Measurements from ENCODE around the gene CTNNAL1.
"Not testable (repeated sequence)": the region's sequence is repeated elsewhere in the genome, so short reads cannot be mapped to it uniquely, and the experiment has no call there.

The CTNNAL1 gene

DNA sequence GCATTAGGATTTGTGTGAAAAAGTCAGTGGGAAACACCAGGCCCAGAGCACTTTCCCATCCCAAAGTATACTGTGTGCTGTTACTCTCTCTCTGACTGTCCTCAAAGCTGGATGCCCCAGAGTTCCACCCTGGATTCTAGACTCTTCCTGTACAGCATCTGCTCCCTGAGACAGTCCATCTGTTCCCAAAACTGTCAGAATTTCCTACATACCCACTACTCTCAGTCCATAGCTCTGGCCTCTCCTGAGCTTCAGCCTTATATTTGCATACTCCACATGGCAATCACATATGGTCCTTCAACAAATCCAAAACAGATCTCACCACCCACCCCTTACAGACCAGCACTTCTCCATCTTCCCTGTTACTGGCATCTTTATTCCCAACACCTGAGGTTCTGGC lies 88.8 kb downstream of the CTNNAL1 start:
- DNase-seq, result peak; percentile 82 to 93

DNA sequence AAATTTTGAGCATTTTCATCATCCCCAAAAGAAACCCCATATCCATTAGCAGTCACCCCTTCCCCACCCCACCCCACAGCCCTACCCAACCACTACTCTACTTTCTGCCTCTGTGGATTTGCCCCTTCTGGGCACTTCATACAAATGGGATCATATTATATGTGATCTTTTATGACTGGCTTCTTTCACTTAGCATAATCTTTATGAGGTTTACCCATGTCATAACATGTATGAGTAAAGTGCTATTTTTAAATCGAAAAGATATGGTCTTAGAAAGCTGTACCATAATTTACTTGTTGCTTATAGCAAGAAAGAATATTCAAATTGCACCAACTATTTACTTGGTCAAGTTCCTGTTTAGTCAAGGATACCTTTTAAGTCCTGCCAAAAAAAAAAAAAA lies 92.1 kb downstream of the CTNNAL1 start:
- no peak for DNase-seq

DNA sequence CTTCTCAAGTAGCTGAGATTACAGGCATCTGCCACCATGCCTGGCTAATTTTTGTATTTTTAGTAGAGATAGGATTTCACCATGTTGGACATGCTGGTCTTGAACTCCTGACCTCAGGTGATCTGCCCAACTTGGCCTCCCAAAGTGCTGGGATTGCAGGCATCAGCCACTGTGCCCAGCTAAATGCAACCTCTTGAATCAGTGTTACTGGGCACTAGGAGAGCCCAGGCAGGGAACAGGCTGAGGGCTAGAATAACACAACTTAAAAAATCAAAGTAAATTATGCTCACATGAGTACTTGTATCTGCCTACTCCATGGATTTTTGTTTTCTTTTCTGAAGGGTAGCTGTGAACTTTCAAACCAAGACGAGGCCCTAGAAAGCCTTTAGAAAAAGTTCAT lies 92.9 kb downstream of the CTNNAL1 start:
- not testable (repeated sequence) for DNase-seq

DNA sequence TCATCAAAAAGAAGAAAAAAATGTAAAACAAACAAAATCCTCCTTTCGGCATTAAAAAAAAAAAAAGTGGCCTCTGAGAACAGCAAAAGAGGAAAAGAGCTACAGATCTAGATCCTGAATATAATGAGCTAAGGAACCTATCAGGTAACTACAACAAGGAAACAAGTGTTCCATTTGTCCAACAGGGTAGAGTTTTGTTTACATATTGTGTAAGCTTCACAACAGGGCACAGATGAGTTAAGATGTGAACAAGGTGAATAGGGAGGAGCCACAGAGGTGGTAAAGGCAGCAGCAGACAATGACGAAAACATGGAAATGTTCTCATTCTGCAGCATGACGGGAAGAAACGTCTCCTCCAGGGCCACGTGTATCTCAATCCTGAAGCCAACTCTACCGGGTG lies 93.8 kb downstream of the CTNNAL1 start:
- DNase-seq, result no peak

DNA sequence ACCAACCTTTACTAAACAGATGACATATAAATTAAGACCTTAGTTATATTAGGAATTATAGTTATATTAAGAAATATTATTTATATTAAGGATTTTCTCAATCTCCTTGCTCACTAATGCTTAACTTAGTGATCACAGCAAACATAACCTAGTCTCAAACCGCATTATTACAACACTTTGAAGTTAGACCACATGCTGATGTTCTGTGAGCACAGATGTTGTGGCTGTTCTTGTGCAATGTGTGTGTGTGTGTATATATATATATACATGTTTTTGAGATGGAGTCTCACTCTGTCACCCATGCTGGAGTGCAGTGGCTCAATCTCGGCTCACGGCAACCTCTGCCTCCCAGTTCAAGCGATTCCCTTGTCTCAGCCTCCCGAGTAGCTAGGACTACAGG lies 99.9 kb downstream of the CTNNAL1 start:
- no peak for DNase-seq

DNA sequence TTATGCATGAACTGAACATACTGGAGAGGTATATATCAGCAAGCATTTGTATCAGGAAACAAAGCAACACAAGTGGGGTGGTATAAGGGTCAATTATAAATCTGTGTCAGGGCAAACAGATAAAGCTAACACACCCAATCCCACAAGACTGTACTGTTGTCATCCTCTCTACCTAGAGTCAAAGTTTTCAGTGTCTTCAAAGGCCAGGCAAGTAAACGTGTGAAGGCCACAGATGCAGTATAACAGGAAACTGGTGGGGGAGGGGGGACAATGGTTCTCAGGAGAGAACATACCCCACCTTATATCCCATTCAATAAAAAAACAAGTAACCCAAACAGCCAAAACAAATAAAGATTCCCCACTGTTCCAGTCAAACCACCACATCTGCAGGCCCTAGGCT lies 101.5 kb downstream of the CTNNAL1 start:
- DNase-seq, result no peak

DNA sequence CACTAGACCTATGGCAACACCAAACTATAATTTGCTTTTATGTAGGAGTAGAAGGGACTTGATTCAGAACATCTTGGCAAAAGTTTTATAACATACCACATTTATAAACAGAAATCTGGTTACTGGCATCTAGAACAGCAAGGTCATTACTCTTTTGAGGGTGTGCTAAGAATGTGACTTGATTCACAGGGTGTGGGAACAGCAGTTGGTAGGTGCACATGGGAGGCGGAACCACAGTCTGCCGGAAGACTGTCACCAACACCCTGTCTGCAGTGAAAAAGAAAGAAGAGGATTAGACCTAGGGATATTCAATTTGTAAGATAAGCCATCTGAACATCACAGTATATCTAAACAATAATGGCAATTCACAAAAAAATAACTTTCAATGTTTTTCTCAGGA lies 102.4 kb downstream of the CTNNAL1 start:
- no peak for DNase-seq

DNA sequence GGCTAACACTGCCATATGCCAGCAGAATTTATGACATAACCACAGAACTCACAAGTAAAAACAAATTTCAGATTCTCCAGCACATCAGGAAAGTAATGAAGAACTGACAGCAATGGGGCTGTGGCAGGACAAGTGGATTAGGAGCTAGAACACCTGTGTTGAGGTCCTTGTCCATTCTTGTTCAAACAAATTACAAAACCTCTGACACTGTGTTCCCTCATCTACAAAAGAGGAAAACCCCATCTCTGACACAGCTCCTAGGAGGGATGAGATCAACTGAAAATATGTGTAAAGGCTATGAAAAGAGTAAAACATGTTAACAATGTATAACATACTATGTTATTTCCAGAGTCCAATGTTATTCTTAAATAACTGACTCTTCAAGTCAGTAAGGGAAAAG lies 102.9 kb downstream of the CTNNAL1 start:
- DNase-seq, result no peak

DNA sequence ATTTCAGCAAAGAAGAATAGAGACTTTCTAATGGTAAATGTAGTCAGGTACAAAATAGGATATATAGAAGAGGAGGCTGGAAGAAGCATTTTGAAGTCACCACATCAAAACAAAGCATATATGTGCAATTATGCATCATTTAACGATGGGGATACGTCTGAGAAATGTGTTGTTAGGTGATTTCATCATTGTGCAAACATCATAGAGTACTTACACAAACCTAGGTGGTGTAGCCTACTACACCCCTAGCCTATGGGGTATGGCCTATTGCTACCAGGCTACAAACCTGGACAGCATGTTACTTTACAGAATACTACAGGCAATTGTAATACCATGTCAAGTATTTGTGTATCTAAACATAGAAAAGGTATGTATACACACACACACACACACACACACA lies 107.8 kb downstream of the CTNNAL1 start:
- DNase-seq, result no peak

DNA sequence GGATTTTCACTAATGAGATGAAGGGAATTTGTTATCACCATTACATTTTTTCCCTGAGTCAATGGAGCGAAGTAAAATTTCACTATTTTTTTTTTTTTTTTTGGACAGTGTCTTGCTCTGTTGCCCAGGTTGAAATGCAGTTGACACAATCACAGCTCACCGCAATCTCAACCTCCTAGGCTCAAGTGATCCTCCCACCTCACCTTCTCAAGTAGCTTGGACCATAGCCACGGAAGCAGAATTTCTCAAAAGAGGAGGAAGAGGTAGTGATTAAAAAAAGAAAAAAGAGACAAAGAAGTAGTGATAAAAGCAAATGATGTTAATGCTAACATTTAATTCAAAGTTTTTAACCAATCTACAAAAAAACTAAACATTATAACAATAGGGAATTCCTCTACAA lies 109.1 kb downstream of the CTNNAL1 start:
- no peak for DNase-seq

DNA sequence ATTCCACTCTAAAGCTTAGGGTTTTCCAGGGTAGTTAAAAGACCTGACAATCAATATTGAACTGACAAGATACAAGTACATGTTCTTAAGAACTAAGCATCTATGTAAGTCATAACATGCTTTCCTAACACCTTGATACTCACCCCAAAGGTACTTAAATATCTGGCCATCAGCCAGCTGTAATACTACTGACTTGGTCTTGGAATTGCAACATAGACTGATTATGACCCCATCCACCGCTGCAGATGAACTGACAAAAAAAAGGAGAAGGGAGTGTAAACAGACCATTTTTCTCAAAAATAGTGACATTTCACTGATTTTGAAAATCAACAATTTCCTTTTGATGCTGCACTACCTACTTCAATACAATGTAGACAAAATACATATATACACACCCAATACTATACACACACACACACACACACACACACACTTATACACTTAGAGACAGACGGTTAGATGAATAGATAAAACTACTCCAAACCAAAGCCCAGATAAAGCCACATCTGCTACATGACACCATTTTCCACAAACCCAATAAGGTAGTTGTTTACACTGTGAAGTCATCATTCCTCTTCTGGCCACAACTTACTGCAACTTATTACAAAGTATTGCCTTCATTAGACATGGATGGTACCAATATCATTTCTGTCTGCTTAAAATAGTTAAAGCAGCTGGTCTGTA lies 109.7 kb downstream of the CTNNAL1 start:
- DNase-seq, result peak in 1 of 2 experiments; percentile 40

DNA sequence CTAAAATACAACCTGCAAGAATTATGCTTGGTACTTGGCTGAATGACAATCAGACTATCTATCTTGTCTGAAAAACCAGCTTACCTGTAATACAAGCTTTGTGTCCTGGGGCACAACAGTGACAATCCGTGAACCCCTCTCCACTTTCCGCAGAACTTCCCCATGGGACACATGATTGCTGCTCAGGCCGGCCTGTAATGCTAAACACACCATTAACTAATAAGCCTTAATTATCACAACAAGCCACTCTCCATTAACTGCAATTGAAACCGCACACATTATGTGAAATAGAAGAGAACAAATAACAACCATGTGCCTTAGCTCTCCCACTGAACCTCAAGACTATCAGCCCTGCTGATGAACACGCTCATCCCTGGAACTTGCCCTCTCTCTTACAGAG lies 113.1 kb downstream of the CTNNAL1 start:
- no peak for DNase-seq

DNA sequence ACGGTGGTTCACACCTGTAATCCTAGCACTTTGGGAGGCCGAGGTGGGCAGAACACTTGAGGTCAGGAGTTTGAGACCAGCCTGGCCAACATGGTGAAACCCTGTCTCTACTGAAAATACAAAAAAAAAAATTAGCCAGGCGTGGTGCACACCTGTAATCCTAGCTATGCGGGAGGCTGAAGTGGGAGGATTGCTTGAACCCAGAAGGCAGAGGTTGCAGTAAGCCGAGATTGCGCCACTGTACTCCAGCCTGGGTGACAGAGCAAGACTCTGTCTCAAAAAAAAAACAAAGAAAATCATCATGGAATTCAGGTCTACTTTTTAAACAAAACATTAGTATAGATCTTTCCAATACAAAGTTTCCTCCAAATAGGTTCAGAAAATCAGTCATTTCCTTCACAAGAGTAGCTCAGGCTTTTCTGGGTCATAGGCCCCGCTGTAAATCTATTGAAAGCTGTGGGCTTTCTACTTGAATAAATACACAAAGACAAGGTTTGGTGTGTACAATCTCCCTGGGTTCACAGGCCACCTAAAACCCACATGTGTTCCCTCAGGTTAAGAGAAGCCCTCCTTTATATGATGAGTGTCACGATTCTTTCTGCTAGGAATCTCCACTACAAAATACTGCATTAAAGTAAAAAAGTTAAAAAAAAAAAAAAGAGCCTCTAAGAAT lies 114.1 kb downstream of the CTNNAL1 start:
- not testable (repeated sequence) for DNase-seq

DNA sequence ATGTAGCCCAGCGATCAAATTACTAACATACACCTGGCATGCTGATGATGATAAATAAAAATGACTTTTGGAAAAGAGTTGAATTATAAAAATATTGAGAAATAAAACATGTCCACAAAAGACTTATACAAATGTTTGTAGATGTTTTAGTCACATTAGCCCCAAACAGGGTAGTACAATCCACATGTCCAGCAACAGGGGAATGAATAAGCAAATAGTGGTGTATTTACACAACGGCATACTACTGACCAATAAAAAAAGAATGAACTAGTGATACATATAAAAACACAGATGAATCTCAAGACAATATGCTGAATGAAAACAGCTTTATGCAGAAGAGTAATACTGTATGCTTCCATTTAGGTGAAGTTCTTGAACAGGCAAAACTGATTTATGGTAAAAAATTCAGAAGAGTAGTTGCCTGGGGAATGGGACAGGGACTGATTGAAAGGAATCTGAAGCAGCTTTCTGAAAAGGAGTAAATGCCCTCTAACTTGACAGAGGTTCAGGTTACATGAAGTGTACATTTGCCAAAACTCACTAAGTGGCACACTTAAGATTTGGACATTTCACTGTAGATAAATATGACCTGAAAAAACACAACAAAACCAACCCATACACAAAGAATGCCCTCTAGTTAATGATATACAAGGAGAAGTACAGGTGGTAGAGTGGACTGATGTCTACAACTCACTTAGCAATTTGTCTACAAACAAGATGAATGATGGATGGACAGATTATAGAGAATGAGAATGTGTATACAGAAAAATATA lies 115.8 kb downstream of the CTNNAL1 start:
- no peak for DNase-seq

DNA sequence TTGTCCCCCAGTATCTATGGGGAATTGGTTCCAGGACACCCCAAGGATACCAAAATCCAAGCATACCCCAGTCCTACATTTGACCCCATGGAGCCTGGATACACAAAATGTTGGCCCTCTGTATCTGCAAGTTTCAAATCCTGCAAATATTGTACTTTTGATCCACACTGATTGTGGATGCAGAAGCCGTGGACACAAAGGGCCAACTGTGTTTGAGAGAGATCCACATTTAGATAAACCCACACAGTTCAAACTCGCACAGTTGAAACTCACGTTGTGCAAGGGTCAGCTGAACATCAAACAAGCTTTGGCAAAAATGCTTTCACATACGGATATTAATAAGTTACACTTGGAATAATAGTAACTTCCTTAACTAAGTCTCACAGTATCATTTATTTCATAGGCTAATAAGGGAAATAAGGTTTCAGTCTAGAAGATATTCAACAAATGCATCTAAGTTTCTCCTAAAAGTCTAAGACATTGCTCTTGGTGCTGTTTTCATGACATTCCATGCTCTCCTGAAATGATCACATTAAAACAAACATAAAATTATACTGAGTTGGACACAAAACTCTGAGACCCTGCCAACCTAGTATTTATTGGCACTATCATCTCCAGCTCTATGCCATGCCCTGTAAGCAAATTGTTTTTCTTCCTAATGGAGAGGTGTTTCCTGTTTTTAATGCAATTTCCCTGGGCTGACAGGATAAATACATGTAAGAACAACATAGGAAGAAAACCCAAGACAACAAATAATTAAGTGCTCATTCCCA lies 118.9 kb downstream of the CTNNAL1 start:
- DNase-seq, result no peak

All from NCI-H524 (cell line).